Measurements from ENCODE around the gene PLA2G2F. TPM values are rescaled to one million over a fixed set of nuclear protein-coding genes. Genes with fewer than 3 reads are reported as not detected.

PLA2G2F gene
- total and polyA plus RNA-seq, 9 of the 15 experiments (the other 6 are each of a cell fraction or from before 2014, with no cell fraction given): not detected

DNA sequence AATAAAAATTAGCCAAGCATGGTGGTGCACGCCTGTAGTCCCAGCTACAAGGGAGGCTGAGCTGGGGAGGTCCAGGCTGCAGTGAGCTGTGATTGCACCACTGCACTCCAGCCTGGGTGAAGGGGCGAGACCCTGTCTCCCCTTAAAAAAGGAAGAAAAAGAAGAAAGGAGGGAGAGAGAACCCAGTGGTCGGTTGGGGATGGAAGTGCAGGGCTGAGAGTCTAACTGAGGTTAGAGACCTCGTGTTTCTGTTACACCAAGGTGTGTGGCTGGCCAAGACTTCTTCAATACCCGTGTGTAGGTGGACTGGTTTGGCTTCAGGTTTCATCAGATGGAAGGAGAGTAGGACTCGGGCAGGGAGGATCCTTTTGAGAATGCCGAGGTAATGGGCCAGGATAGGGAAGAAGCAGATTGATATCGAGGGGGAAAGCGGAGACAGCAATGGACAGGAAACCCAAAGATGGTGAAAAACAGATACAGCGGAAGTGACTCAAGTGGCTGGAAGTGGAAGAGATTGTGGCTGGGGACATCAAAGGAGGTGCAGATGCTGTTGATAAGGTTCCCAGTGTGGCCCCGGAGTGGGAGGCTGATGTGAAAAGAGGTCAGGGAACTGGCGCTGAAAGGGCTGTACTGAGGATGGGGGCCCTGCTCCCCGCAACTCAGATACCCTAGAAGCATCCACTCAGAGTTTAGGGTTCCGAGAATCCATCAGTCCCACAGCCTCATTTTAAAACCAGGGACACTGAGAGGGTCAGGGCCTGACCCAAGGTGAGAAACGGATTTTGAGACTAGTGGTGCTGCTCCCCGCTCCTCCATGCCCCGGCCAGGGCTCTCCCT, 46.1 kb downstream of the PLA2G2F start (continued):
- TF ChIP-seq, protein P1, sequence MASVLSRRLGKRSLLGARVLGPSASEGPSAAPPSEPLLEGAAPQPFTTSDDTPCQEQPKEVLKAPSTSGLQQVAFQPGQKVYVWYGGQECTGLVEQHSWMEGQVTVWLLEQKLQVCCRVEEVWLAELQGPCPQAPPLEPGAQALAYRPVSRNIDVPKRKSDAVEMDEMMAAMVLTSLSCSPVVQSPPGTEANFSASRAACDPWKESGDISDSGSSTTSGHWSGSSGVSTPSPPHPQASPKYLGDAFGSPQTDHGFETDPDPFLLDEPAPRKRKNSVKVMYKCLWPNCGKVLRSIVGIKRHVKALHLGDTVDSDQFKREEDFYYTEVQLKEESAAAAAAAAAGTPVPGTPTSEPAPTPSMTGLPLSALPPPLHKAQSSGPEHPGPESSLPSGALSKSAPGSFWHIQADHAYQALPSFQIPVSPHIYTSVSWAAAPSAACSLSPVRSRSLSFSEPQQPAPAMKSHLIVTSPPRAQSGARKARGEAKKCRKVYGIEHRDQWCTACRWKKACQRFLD (CRISPR knock-in tag; IDR thresholded peaks at IDR 0.05): peak; percentile 19; the same call in 1 of the 2 replicates
- TF ChIP-seq TOE1 (IDR thresholded peaks at IDR 0.05; ENCODE audit: borderline replicate concordance): peak; percentile 27; the same call in 1 of the 2 replicates
- no peak for TF ChIP-seq TOE1 (CRISPR knock-in tag; IDR thresholded peaks at IDR 0.05; ENCODE audit: borderline replicate concordance, low read depth)
- TF ChIP-seq NCOA2 (IDR thresholded peaks at IDR 0.05; ENCODE audit: partially characterized antibody in 2 of 2): peak in 1 of 2 experiments; percentile 50
- TF ChIP-seq, protein P2, sequence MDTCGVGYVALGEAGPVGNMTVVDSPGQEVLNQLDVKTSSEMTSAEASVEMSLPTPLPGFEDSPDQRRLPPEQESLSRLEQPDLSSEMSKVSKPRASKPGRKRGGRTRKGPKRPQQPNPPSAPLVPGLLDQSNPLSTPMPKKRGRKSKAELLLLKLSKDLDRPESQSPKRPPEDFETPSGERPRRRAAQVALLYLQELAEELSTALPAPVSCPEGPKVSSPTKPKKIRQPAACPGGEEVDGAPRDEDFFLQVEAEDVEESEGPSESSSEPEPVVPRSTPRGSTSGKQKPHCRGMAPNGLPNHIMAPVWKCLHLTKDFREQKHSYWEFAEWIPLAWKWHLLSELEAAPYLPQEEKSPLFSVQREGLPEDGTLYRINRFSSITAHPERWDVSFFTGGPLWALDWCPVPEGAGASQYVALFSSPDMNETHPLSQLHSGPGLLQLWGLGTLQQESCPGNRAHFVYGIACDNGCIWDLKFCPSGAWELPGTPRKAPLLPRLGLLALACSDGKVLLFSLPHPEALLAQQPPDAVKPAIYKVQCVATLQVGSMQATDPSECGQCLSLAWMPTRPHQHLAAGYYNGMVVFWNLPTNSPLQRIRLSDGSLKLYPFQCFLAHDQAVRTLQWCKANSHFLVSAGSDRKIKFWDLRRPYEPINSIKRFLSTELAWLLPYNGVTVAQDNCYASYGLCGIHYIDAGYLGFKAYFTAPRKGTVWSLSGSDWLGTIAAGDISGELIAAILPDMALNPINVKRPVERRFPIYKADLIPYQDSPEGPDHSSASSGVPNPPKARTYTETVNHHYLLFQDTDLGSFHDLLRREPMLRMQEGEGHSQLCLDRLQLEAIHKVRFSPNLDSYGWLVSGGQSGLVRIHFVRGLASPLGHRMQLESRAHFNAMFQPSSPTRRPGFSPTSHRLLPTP (IDR thresholded peaks at IDR 0.05; ENCODE audit: borderline replicate concordance, extremely low read depth, insufficient read length): no peak
- TF ChIP-seq, protein P3, sequence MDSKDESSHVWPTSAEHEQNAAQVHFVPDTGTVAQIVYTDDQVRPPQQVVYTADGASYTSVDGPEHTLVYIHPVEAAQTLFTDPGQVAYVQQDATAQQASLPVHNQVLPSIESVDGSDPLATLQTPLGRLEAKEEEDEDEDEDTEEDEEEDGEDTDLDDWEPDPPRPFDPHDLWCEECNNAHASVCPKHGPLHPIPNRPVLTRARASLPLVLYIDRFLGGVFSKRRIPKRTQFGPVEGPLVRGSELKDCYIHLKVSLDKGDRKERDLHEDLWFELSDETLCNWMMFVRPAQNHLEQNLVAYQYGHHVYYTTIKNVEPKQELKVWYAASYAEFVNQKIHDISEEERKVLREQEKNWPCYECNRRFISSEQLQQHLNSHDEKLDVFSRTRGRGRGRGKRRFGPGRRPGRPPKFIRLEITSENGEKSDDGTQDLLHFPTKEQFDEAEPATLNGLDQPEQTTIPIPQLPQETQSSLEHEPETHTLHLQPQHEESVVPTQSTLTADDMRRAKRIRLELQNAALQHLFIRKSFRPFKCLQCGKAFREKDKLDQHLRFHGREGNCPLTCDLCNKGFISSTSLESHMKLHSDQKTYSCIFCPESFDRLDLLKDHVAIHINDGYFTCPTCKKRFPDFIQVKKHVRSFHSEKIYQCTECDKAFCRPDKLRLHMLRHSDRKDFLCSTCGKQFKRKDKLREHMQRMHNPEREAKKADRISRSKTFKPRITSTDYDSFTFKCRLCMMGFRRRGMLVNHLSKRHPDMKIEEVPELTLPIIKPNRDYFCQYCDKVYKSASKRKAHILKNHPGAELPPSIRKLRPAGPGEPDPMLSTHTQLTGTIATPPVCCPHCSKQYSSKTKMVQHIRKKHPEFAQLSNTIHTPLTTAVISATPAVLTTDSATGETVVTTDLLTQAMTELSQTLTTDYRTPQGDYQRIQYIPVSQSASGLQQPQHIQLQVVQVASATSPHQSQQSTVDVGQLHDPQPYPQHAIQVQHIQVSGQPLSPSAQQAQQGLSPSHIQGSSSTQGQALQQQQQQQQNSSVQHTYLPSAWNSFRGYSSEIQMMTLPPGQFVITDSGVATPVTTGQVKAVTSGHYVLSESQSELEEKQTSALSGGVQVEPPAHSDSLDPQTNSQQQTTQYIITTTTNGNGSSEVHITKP (IDR thresholded peaks at IDR 0.05; ENCODE audit: partially characterized antibody): peak; percentile 12
- no peak for TF ChIP-seq FUS (optimal IDR thresholded peaks at IDR 0.05; ENCODE audit: low read depth, low read length)
- TF ChIP-seq ZBTB17 (CRISPR knock-in tag; IDR thresholded peaks at IDR 0.05): no peak
- no peak for TF ChIP-seq RBM14 (IDR thresholded peaks at IDR 0.05; ENCODE audit: borderline replicate concordance, insufficient read depth, low read depth, low read length)
- peak; percentile 75; the same call in 1 of the 2 replicates for TF ChIP-seq PHF21A (IDR thresholded peaks at IDR 0.05; ENCODE audit: borderline replicate concordance, low read depth)
- TF ChIP-seq MTA2 (IDR thresholded peaks at IDR 0.05; ENCODE audit: low read depth): peak; percentile 66
- TF ChIP-seq, protein P4, sequence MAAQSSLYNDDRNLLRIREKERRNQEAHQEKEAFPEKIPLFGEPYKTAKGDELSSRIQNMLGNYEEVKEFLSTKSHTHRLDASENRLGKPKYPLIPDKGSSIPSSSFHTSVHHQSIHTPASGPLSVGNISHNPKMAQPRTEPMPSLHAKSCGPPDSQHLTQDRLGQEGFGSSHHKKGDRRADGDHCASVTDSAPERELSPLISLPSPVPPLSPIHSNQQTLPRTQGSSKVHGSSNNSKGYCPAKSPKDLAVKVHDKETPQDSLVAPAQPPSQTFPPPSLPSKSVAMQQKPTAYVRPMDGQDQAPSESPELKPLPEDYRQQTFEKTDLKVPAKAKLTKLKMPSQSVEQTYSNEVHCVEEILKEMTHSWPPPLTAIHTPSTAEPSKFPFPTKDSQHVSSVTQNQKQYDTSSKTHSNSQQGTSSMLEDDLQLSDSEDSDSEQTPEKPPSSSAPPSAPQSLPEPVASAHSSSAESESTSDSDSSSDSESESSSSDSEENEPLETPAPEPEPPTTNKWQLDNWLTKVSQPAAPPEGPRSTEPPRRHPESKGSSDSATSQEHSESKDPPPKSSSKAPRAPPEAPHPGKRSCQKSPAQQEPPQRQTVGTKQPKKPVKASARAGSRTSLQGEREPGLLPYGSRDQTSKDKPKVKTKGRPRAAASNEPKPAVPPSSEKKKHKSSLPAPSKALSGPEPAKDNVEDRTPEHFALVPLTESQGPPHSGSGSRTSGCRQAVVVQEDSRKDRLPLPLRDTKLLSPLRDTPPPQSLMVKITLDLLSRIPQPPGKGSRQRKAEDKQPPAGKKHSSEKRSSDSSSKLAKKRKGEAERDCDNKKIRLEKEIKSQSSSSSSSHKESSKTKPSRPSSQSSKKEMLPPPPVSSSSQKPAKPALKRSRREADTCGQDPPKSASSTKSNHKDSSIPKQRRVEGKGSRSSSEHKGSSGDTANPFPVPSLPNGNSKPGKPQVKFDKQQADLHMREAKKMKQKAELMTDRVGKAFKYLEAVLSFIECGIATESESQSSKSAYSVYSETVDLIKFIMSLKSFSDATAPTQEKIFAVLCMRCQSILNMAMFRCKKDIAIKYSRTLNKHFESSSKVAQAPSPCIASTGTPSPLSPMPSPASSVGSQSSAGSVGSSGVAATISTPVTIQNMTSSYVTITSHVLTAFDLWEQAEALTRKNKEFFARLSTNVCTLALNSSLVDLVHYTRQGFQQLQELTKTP (IDR thresholded peaks at IDR 0.05; ENCODE audit: low read depth in 1 of 2, partially characterized antibody in 2 of 2): peak in 1 of 2 experiments; percentile 80
- peak; percentile 61 for TF ChIP-seq ZNF175 (CRISPR knock-in tag; IDR thresholded peaks at IDR 0.05; ENCODE audit: low read depth)

All from K562 (cell line).